ENCODE results near the gene THADA.

DNA sequence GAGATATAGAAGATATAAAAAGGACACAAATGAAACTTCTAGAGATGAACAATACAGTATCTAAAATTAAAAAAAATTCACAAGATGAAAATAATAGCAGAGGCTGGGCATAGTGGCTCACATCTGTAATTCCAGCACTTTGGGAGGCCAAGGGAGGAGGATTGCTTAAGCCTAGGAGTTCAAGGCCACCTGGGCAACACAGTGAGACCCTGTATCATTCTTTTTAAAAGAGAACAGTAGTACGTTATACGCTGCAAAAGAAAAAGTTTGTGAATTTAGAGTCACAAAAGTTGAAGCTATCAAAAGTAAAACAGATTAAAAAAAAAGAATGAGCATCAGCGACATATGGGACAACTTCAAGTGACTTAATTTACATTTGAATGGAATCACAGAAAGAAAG, 287.9 kb downstream of the THADA start:
- TF ChIP-seq HDGF (IDR thresholded peaks at IDR 0.05; ENCODE audit: borderline replicate concordance) (no peak), SUZ12 (IDR thresholded peaks at IDR 0.05) (no peak), LEF1 (IDR thresholded peaks at IDR 0.05; ENCODE audit: borderline replicate concordance) (no peak), TARDBP (IDR thresholded peaks at IDR 0.05) (no peak), SP1 (IDR thresholded peaks at IDR 0.05) (no peak), BHLHE40 (IDR thresholded peaks at IDR 0.05; ENCODE audit: borderline replicate concordance) (no peak), FOXK2 (IDR thresholded peaks at IDR 0.05) (no peak), FOXM1 (IDR thresholded peaks at IDR 0.05; ENCODE audit: borderline replicate concordance) (no peak), ZNF384 (IDR thresholded peaks at IDR 0.05) (no peak), NFRKB (IDR thresholded peaks at IDR 0.05) (no peak), FOXA1 (IDR thresholded peaks at IDR 0.05) (no peak)
- TF ChIP-seq, protein P1, sequence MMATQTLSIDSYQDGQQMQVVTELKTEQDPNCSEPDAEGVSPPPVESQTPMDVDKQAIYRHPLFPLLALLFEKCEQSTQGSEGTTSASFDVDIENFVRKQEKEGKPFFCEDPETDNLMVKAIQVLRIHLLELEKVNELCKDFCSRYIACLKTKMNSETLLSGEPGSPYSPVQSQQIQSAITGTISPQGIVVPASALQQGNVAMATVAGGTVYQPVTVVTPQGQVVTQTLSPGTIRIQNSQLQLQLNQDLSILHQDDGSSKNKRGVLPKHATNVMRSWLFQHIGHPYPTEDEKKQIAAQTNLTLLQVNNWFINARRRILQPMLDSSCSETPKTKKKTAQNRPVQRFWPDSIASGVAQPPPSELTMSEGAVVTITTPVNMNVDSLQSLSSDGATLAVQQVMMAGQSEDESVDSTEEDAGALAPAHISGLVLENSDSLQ (IDR thresholded peaks at IDR 0.05) = no peak
